IMR-90 (cell line): ENCODE data around the gene NDST1.

Experiments
- FOS ChIP-seq: fragments of 150-350 bp; IDR thresholded peaks from 2 replicates; pipeline ENCODE4 v1.6.1; 2016; ENCODE audit warnings: low read depth, low read length
- MAFK ChIP-seq: IDR thresholded peaks from 2 replicates; pipeline ENCODE4 v1.6.1; 2012; ENCODE audit warnings: low read depth, low read length, improper control_type of control experiment
- MXI1 ChIP-seq: IDR thresholded peaks from 2 replicates; pipeline ENCODE4 v1.6.1; 2012; ENCODE audit warnings: low read depth, mild to moderate bottlenecking, low read length, moderate library complexity, borderline replicate concordance
- POLR2A ChIP-seq: IDR thresholded peaks from 2 replicates; pipeline ENCODE4 v1.6.1; 2012; ENCODE audit warnings: mild to moderate bottlenecking, low read depth, low read length
- RCOR1 ChIP-seq: IDR thresholded peaks from 2 replicates; pipeline ENCODE4 v1.6.1; 2012; ENCODE audit warnings: mild to moderate bottlenecking, low read length, improper control_type of control experiment; ENCODE audit not compliant: insufficient replicate concordance
- SMC3 ChIP-seq: fragments of 150-350 bp; IDR thresholded peaks from 2 replicates; pipeline ENCODE4 v1.6.1; 2016; ENCODE audit warnings: low read depth, mild to moderate bottlenecking, antibody characterized with exemption, low read length, moderate library complexity
- TF ChIP-seq, protein P1 (sequence below): fragments of 150-350 bp; IDR thresholded peaks from 2 replicates; pipeline ENCODE4 v1.6.1; 2017; ENCODE audit warnings: mild to moderate bottlenecking, antibody characterized with exemption, low read length, low read depth
- TF ChIP-seq, protein P2 (sequence below): conservative IDR thresholded peaks from 2 replicates; pipeline ENCODE4 v1.5.1; 2012; ENCODE audit warnings: mild to moderate bottlenecking, low read depth, low read length, improper control_type of control experiment

DNA sequence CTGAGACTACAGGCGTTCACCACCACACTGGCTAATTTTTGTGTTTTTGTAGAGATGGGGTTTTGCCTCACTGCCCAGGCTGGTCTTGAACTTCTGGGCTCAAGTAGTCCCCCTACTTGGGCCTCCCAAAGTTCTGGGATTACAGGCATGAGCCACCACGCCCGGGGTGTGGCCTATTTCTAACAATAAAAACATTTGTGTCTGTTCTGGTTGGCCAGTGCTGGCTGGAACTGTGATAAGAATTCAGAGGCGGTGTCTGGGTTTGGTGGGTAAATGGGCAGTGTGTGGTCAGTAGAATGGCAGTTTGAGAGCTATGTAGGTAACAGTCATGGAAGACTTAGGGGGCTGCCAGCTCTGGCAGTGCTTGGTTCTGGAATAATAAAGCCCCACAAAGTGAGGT is 85.7 kb downstream of the NDST1 start:
- TF ChIP-seq SMC3 (no peak), RCOR1 (no peak), FOS (no peak), POLR2A (no peak), MAFK (no peak), MXI1 (no peak)
- TF ChIP-seq, protein P1, sequence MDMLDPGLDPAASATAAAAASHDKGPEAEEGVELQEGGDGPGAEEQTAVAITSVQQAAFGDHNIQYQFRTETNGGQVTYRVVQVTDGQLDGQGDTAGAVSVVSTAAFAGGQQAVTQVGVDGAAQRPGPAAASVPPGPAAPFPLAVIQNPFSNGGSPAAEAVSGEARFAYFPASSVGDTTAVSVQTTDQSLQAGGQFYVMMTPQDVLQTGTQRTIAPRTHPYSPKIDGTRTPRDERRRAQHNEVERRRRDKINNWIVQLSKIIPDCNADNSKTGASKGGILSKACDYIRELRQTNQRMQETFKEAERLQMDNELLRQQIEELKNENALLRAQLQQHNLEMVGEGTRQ: no peak
- TF ChIP-seq, protein P2, sequence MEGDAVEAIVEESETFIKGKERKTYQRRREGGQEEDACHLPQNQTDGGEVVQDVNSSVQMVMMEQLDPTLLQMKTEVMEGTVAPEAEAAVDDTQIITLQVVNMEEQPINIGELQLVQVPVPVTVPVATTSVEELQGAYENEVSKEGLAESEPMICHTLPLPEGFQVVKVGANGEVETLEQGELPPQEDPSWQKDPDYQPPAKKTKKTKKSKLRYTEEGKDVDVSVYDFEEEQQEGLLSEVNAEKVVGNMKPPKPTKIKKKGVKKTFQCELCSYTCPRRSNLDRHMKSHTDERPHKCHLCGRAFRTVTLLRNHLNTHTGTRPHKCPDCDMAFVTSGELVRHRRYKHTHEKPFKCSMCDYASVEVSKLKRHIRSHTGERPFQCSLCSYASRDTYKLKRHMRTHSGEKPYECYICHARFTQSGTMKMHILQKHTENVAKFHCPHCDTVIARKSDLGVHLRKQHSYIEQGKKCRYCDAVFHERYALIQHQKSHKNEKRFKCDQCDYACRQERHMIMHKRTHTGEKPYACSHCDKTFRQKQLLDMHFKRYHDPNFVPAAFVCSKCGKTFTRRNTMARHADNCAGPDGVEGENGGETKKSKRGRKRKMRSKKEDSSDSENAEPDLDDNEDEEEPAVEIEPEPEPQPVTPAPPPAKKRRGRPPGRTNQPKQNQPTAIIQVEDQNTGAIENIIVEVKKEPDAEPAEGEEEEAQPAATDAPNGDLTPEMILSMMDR: no peak
